Stimulated activated CD8-positive, alpha-beta memory T cell treated with anti-CD3 and anti-CD28 coated beads, Interleukin-7, amount 100 ng/mL, for 4 hours (primary cell): ENCODE results near the gene SGMS1.

ENCODE experiments used
- DNase-seq, 2 donors: peaks; one replicate each; pipeline ENCODE4 v3.0.0-alpha.2; 2020; ENCODE audit warnings: low read depth in 2 of 2

The SGMS1 gene

GRCh38 chr10:50613150-50613549, 10.6 kb downstream of the SGMS1 start:
- no peak for DNase-seq

- DNase-seq: no peak
Measured at GRCh38 chr10:50610368-50610767, 13.4 kb downstream of the SGMS1 start.

GRCh38 chr10:50607356-50607925, 16.3 kb downstream of the SGMS1 start:
- no peak for DNase-seq

- DNase-seq: no peak
Measured at GRCh38 chr10:50605951-50606270, 17.8 kb downstream of the SGMS1 start.

DNA sequence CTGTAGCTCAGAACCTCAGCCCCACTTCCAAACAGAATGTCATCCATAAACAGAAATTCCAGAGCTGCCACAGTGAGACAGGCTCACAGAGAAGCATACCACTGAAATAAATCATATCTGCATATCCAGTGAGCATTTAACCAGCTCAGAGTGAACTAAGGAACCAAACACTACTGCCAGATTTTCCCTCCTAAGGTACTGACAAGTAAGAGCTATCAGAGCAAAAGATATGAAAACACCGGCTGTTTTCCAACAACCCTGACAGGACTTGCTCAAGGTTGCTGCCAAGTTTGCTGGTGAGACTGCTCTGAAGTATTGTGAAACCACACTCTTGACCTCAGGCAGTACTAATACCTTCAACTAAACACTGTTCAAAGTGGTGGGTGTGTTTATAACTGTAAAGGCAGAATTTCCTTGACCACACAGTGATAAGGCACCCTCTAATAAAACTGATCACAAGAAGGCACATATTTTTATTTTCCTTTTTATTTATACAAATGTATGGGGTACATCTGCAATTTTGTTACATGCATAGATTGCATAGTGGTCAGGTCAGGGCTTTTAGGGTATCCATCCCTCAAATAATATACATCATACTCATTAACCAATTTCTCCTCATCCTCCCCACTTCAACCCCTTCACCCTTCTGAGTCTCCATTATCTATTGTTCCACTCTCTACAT, 18.3 kb downstream of the SGMS1 start:
- no peak for DNase-seq

DNA sequence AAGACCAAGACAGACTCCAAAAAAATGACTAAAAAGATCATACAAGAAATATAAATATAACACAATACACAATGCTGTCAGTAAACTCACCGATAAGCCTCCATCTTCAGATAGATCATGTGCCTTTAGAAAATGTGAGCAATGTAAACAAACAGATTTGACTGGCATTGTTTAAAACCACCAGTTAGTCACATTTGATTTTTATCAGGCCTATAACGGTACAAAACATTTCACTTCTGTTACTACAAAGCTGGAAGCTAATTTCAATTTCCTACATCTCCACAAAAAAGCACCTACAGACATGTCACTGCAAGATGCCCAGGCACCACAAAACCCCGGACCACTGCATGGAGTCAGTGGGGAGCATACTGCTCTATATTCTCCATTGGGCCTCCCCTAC, 18.9 kb downstream of the SGMS1 start:
- DNase-seq: no peak

DNA sequence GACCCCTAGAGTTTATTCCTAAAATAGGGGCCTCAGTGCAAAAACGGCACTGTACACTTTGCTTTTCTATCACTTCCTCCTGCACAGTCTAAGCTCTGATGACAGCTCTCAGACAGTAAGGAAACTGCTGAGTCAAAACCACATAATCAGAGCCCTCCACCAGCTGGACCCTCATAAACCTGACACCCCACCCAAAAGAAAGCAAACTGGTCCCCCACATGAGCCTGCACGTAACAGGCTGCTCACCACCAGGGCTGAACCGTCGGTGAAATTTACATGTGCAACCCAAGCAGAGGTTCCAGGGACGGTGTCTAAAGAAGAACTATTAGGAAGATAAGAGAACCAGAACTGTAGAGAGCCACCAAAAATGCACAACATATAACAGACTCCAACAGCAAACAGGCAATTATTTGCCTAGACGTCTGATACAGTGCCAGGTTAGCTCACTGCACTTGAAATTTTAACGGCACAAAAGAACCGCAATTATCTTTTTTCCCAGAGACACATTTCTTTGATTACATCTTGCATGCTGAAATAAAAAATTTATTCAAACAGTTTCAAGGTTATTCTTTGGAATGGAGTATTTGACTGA, 19.6 kb downstream of the SGMS1 start:
- no peak for DNase-seq

DNA sequence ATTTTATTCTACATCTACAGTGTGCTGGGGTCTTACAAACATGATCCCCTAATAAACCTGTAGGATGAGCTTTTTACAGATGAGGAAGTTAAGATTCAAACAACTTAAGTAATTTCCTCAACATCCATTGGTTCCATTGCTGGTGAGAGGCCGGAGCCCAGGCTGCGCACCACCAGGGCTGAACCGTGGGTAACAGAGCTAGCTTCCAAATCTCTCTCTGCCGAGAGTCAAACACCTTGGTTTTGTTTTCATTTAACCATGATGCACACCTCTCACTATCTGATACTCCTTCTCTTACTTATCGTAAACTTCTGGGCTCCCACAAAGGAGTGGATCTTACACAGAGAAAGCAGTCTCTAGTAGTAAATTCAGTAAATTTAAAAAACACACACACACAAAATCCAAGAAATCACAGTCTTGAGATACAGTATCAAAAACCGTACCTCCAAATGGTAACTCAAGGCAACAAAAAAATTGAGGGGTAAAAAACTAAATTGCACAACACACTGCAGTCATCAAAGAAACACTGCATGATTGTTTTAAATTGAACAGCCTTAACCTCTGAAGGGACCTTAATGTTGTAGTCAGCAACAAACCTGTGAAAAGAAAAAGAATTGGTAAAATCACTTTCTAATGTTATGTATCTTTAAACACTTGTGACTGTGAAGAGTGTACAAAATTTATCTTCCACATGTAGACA, 20.5 kb downstream of the SGMS1 start:
- no peak for DNase-seq

GRCh38 chr10:50601974-50602373, 21.8 kb downstream of the SGMS1 start:
- no peak for DNase-seq

DNA sequence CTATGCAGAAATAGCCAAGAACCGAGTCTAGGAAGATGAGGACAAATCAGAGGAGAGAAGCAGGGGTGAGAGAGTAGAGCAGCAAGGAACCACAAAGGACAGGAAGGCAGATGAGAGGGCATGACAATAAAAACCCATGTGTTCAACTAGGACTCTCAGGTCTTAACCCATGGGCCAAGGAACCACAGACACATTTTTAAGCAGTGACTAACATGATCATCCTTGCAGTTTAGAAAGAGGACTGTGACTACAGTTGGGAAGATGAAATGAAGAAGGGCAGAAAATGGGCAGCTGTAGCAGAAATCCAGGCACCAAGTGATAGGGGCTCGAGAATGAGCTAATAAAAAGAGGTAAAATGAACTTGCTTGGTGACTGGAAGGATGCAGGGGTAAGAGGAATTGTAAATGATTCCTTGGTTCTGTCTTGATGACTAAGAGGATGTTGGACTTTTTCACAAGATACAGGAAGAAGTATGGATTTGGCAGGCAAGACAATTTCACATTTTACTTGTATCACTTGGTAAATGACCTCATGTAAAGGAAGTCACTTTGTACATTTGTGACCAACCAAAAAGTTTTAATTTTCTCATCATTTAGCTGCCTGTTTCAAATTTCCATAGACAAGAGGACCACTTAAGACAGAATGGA, 22.8 kb downstream of the SGMS1 start:
- DNase-seq: no peak

- DNase-seq: no peak
Measured at GRCh38 chr10:50600286-50600685, 23.5 kb downstream of the SGMS1 start.

DNA sequence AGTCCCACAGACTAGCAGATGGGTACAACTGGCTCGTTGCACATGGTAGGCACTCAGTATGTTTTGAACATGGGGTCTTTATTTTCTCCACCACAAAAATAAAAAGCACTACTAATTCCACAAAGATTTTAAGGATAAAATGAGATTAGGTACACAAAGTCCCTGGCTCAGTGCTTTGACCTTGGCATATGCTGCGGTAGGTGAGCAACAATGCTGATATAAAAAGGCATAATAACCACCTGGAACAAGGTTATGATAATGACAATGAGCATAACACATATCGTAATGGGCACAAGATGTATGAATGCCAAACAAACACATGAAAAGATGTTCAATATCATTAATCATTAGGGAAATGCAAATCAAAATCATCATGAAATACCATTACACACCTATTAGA, 26.9 kb downstream of the SGMS1 start:
- no peak for DNase-seq

- DNase-seq: no peak
Measured at GRCh38 chr10:50596456-50596855, 27.3 kb downstream of the SGMS1 start.

DNA sequence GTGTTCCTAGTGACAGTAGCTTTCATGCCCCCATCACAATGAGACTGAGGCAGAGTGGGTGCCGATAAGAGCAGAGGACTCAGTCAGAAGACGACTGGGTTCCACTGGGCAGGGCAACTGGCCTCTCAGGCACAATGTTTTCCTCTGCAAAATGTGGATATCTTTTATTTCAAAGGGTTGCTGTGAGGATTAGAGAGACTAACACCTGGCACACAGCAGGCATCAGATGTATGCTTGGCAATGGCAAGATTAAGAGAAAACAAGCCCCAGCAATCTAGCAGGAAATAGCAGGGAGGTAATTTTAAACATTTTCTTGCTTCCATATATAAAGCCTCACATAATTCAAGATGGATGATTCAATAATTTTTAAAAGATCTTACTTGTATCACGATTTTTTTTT, 28.0 kb downstream of the SGMS1 start:
- no peak for DNase-seq

DNA sequence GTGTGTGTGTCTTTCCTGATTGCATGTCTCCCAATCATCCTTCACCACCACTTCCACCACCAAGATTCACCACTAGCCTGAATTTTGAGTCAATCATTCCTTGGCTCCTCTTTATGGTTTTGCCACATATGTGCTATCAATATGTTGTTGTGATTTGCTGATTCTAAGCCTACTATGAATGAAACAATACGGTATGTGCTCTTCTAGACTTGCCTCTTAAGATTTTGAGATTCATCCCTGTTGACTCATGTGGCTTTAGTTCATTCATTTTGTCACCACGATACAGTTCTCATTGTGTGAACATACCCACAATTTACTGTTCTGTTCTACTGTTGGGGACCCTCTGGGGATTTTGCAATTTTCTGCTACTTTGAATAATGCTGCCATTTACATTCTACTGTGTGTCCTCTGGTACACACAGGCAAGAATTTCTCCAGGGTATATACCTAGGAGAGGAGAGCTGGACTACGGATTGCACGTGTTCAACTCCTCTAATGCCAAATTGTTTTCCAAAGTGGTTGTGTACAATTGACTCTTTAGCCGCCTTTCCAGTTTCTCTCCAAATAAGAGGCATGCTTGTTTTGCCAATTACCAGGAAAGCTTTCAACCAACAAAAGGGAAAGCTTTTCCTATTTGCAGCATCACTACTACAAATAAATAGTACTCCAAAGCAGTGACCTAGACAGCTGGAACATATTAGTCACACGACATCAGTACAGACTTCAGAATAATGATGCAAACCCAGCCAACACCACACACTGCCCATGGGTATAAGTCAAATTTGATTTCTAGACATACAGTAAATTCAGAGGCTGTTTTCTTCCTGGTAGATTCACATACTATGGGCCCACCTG, 30.0 kb downstream of the SGMS1 start:
- no peak for DNase-seq

DNA sequence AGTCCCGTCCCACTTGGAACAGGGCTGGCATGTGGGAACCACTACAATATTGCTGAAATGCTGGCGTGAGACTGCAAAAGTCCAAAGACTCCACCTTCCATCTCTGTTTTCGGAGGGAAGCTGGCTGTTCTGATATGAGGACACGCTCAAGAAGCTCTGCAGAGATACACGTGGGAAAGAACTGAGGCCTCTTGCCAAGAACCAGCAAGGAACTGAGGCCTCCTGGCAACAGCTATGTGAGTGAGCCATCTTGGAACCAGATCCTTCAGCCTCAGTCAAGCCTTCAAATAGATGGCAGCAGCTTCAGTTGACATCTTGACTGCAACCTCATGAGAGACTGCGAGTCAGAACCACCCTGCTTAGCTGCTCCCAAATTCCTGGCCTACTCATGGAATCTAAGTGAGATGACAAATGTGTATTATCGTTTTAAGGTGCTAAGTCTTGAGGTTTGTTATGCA, 30.8 kb downstream of the SGMS1 start:
- no peak for DNase-seq

GRCh38 chr10:50590935-50591334, 32.8 kb downstream of the SGMS1 start:
- no peak for DNase-seq

DNA sequence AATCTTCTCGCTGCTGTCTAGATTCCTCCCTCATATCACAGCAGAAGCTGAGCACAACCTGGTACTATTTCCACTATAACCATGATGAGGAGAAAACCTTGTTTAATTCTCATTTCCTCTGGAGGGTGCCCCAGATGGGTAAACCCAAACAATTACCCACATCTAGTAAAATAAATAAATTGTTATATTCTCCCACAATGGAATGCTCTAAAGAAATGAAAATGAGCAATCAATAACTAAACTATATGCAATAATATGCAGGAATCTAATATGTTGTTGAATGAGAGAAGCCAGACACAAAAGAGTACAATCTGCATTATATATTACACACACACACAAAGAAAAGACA, 37.0 kb downstream of the SGMS1 start:
- no peak for DNase-seq

- no peak for DNase-seq
Measured at GRCh38 chr10:50585921-50586739, 37.6 kb downstream of the SGMS1 start.
